22Rv1 (cell line): Measurements from ENCODE around the gene CXCL8.

Experiments
- CTCF ChIP-seq: fragments of 450-650 bp; IDR thresholded peaks from 2 replicates; pipeline ENCODE4 v1.5.1; 2017; ENCODE audit warnings: mild to moderate bottlenecking
- ZFX ChIP-seq: fragments of 450-650 bp; IDR thresholded peaks from 2 replicates; pipeline ENCODE4 v1.6.1; 2017; ENCODE audit warnings: antibody characterized with exemption, borderline replicate concordance

- TF ChIP-seq CTCF (no peak), ZFX (no peak)
Measured at GRCh38 chr4:73705056-73705432, 35.3 kb upstream of the CXCL8 start.
